Neural progenitor cell (in vitro differentiated cells): Measurements from ENCODE around the gene GJB6. TPM values are rescaled to one million over a fixed set of nuclear protein-coding genes. Genes with fewer than 3 reads are reported as not detected.
"Not testable (repeated sequence)": the region's sequence is repeated elsewhere in the genome, so short reads cannot be mapped to it uniquely, and the experiment has no call there.

ENCODE experiments used
- DNase-seq: peaks from one replicate; pipeline ENCODE4 v3.0.0-alpha.2; 2016; ENCODE audit warnings: low spot score
- H2AFZ ChIP-seq: fragments of 200-600 bp; sonication (generic); replicated peaks from 2 replicates; pipeline ENCODE4 v1.6.1; 2016; ENCODE audit warnings: antibody characterized with exemption
- H3F3A ChIP-seq: fragments of 200-600 bp; sonication (generic); 2 replicates; pipeline ENCODE4 v1.6.1; 2016; ENCODE audit warnings: antibody characterized with exemption, low read depth
- H3K27ac ChIP-seq: fragments of 200-600 bp; sonication (generic); 2 replicates; pipeline ENCODE4 v1.5.1; 2016; ENCODE audit warnings: mild to moderate bottlenecking
- H3K27me3 ChIP-seq: fragments of 200-600 bp; sonication (generic); 2 replicates; pipeline ENCODE4 v1.6.1; 2016; ENCODE audit warnings: mild to moderate bottlenecking, moderate library complexity
- H3K36me3 ChIP-seq: fragments of 200-600 bp; sonication (generic); 2 replicates; pipeline ENCODE4 v1.5.1; 2016
- H3K4me1 ChIP-seq: fragments of 200-600 bp; sonication (generic); 2 replicates; pipeline ENCODE4 v1.6.1; 2016; ENCODE audit warnings: mixed run types
- H3K4me2 ChIP-seq: fragments of 200-600 bp; sonication (generic); 2 replicates; pipeline ENCODE4 v1.6.1; 2016
- H3K4me3 ChIP-seq: fragments of 200-600 bp; sonication (generic); 2 replicates; pipeline ENCODE4 v1.5.1; 2016
- H3K79me2 ChIP-seq: fragments of 200-600 bp; sonication (generic); 2 replicates; pipeline ENCODE4 v1.6.1; 2016; ENCODE audit warnings: low read depth
- H3K9ac ChIP-seq: fragments of 200-600 bp; sonication (generic); 2 replicates; pipeline ENCODE4 v1.6.1; 2016
- H3K9me3 ChIP-seq: fragments of 200-600 bp; sonication (generic); 2 replicates; pipeline ENCODE4 v1.5.1; 2016; ENCODE audit warnings: low read depth
- H4K20me1 ChIP-seq: fragments of 200-600 bp; sonication (generic); 2 replicates; pipeline ENCODE4 v1.6.1; 2016; ENCODE audit warnings: low read depth
- H3K27ac Mint-ChIP-seq: 3 replicates; pipeline ENCODE4 v1.8.0; 2021; ENCODE audit warnings: mixed read lengths
- H3K27me3 Mint-ChIP-seq: 2 replicates; pipeline ENCODE4 v1.8.0; 2022; ENCODE audit warnings: low read depth, mild to moderate bottlenecking, inconsistent platforms, moderate library complexity, mixed read lengths; ENCODE audit not compliant: insufficient read depth
- H3K36me3 Mint-ChIP-seq: 3 replicates; pipeline ENCODE4 v1.8.0; 2021; ENCODE audit warnings: mixed read lengths
- H3K4me1 Mint-ChIP-seq: 3 replicates; pipeline ENCODE4 v1.8.0; 2021; ENCODE audit warnings: mixed read lengths
- H3K4me3 Mint-ChIP-seq: 3 replicates; pipeline ENCODE4 v1.8.0; 2021; ENCODE audit warnings: mild to moderate bottlenecking, moderate library complexity, mixed read lengths
- H3K9me3 Mint-ChIP-seq: 3 replicates; pipeline ENCODE4 v1.8.0; 2020; ENCODE audit warnings: mixed read lengths
- EZH2 ChIP-seq: fragments of 200-600 bp; sonication (generic); IDR thresholded peaks from 2 replicates; pipeline ENCODE4 v1.6.1; 2017; ENCODE audit warnings: antibody characterized with exemption, mild to moderate bottlenecking, moderate library complexity
- EZH2phosphoT487 ChIP-seq: fragments of 200-600 bp; sonication (generic); IDR thresholded peaks from 2 replicates; pipeline ENCODE4 v1.6.1; 2017; ENCODE audit warnings: antibody characterized with exemption
- total RNA-seq: library from RNA; depleted of rRNA; stranded (reverse); fragments of >200 nt; gene quantifications from 2 replicates; pipeline ENCODE4 v1.2.3, GENCODE V29; 2015; ENCODE audit warnings: low replicate concordance
- TF ChIP-seq, protein P1 (sequence below): fragments of 200-600 bp; sonication (generic); IDR thresholded peaks from 2 replicates; pipeline ENCODE4 v1.5.1; 2017; ENCODE audit warnings: antibody characterized with exemption, mild to moderate bottlenecking

The GJB6 gene
- total RNA-seq = not detected in 2 replicates

DNA sequence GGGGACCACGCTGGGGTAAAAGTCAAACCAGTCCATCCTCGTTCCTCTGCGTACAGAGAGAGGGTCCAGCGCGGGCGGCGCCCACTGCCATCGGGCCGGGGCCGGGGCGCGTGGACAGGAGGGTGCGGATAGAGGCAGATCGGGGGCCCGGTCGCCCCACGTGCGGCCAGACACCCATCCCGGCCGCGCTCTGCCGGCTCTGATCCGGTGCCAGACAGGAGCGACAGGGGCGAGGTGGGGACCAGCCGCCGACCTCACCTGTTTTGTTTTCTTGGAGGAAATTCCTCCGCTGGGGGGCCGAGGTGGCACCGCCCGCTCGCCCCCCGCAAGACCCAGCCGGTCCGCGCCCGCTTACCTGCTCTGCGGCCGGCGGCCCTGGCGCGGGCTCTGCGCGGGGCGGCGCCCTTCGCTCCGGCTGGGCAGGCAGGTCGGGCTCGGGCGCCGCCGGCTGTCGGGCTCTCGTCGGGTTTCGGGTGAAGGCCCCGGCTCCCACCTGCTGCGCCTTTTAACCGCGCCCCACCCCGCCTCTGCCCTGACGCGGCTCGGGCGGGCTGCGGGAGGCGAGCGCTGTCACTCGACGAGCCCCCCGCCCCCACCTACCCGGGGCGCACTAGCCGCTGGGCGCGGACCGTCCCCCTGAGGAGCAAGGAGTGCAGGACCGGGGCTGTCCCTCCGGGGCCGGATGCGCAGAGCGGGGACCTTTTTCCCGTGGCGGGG is at the start of gene GJB6:
Gene GJB6, minus strand, starts transcription at position 481 of the 717 bp plus-strand sequence. CDS start 8,839 bp downstream, outside the sequence.
- H3K27ac ChIP-seq = no peak within 1 kb of the TSS
- no peak within 1 kb of the TSS for H3K9ac ChIP-seq
- H3K27me3 Mint-ChIP-seq = peaks cover 46% of the 10 kb centered on the region
- no peaks in the 10 kb centered on the region for H3K9me3 ChIP-seq
- peaks cover 10% of the 10 kb centered on the region for H4K20me1 ChIP-seq
- H3K79me2 ChIP-seq = no peaks in the 10 kb centered on the region
- H3F3A ChIP-seq = peaks cover 5% of the 10 kb centered on the region
- H3K4me3 Mint-ChIP-seq = peak within 1 kb of the TSS; percentile 78
- no peaks in the 10 kb centered on the region for H3K36me3 ChIP-seq
- H3K4me1 Mint-ChIP-seq = peaks cover 4% of the 10 kb centered on the region
- H3K9me3 Mint-ChIP-seq = peaks cover 8% of the 10 kb centered on the region
- peak within 1 kb of the TSS; percentile 57 for H3K4me3 ChIP-seq
- peaks cover 84% of the 10 kb centered on the region for H3K27me3 ChIP-seq
- peak within 1 kb of the TSS; percentile 94 for H3K4me2 ChIP-seq
- H3K27ac Mint-ChIP-seq = no peak within 1 kb of the TSS
- peak within 1 kb of the TSS; percentile 54 for H2AFZ ChIP-seq
- TF ChIP-seq EZH2phosphoT487 (peak; percentile 96), EZH2 (peak; percentile 98)
- TF ChIP-seq, protein P1, sequence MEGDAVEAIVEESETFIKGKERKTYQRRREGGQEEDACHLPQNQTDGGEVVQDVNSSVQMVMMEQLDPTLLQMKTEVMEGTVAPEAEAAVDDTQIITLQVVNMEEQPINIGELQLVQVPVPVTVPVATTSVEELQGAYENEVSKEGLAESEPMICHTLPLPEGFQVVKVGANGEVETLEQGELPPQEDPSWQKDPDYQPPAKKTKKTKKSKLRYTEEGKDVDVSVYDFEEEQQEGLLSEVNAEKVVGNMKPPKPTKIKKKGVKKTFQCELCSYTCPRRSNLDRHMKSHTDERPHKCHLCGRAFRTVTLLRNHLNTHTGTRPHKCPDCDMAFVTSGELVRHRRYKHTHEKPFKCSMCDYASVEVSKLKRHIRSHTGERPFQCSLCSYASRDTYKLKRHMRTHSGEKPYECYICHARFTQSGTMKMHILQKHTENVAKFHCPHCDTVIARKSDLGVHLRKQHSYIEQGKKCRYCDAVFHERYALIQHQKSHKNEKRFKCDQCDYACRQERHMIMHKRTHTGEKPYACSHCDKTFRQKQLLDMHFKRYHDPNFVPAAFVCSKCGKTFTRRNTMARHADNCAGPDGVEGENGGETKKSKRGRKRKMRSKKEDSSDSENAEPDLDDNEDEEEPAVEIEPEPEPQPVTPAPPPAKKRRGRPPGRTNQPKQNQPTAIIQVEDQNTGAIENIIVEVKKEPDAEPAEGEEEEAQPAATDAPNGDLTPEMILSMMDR = peak; percentile 8
- no peaks in the 10 kb centered on the region for H3K36me3 Mint-ChIP-seq
- peak; percentile 82 for DNase-seq
- H3K4me1 ChIP-seq = peaks cover 12% of the 10 kb centered on the region

DNA sequence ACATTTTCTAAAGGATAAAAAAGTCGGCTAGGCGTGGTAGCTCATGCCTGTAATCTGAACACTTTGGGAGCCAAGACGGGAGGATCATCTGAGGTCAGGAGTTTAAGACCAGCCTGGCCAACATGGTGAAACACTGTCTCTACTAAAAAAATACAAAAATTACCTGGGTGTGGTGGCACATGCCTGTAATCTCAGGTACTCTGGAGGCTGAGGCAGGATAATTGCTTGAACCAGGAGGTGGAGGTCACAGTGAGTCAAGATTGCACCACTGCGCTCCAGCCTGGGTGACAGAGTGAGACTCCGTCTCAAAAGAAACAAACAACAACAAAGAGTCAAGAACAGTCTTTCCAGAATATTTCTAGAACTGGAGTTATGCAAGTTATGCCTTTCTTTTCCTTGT is 44.8 kb upstream of the GJB6 start:
- not testable (repeated sequence) for H3F3A ChIP-seq, H3K4me1 Mint-ChIP-seq, H3K9ac ChIP-seq, H3K27ac ChIP-seq, H3K4me1 ChIP-seq, H3K4me3 Mint-ChIP-seq, H3K79me2 ChIP-seq, H3K27me3 Mint-ChIP-seq, H2AFZ ChIP-seq, H3K36me3 ChIP-seq, H3K4me3 ChIP-seq, H3K9me3 Mint-ChIP-seq, H3K27ac Mint-ChIP-seq, H4K20me1 ChIP-seq, H3K27me3 ChIP-seq, H3K36me3 Mint-ChIP-seq, H3K9me3 ChIP-seq, DNase-seq, H3K4me2 ChIP-seq

DNA sequence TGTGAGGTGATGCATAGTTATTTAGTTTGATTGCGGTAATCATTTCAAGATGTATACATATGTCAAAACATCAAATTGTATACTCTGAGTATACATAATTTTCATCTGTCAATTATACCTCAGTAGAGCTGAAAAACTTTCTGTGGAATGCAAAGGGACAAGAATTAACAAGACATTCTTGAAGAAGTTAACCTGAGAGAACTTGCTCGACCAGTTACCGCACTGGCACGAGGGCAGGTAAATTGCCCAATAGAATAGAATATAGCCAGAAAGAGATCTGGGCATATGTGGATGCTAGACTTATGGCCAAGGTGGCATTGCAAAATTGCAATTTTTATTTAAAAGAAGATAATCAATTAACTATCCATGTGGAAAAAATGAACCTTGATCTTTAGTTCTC is 42.3 kb upstream of the GJB6 start:
- no peak overlapping the region for H3K27ac Mint-ChIP-seq
- TF ChIP-seq EZH2 (no peak), EZH2phosphoT487 (no peak)
- TF ChIP-seq, protein P1 = no peak

DNA sequence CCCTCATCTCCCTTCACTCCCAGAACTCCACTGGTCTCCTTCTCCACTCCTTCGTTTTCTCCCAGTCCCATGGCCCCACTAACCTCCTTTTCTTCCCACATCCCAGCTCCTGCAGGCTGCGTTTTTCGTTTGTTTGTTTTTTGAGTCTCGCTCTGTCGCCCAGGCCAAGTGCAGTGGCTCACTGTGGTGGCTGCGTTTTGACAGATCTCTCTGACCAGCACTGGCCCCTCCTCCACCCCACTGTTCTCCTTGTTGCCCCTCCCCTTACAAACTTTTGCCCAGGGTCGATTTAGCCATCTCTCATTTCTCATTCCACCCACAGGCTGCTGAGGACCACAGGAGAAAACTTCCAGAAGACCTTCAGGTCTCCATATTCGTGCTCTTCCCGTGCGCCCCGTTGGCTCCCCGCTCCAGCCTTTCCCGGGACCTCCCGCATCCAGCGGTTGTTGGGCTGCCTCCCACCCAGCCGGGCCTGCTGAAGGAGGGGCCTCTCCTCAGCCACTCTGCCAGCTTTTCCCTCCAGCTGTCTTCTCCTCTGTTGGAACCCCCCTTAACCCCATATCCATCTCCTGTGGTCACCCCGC is 40.6 kb upstream of the GJB6 start:
- H3K36me3 ChIP-seq = no peaks in the 10 kb centered on the region
- no peak overlapping the region for H3K4me2 ChIP-seq
- no peaks in the 10 kb centered on the region for H3K9me3 Mint-ChIP-seq
- no peaks in the 10 kb centered on the region for H3K9me3 ChIP-seq
- no peak for DNase-seq
- no peaks in the 10 kb centered on the region for H3K36me3 Mint-ChIP-seq
- no peaks in the 10 kb centered on the region for H3K79me2 ChIP-seq
- H3K27me3 ChIP-seq = no peaks in the 10 kb centered on the region
- H3K27me3 Mint-ChIP-seq = peaks cover 4% of the 10 kb centered on the region
- H3K4me3 ChIP-seq = no peak overlapping the region
- H3K4me1 ChIP-seq = no peaks in the 10 kb centered on the region
- H3F3A ChIP-seq = no peaks in the 10 kb centered on the region
- no peaks in the 10 kb centered on the region for H4K20me1 ChIP-seq
- TF ChIP-seq EZH2phosphoT487 (no peak), EZH2 (no peak)
- TF ChIP-seq, protein P1 = no peak
- no peak overlapping the region for H3K9ac ChIP-seq
- no peak overlapping the region for H2AFZ ChIP-seq
- H3K27ac ChIP-seq = no peak overlapping the region
- H3K4me3 Mint-ChIP-seq = no peak overlapping the region
- H3K27ac Mint-ChIP-seq = no peak overlapping the region
- H3K4me1 Mint-ChIP-seq = no peaks in the 10 kb centered on the region

More for the DNA sequence above, 42.3 kb upstream of the GJB6 start:
- no peak overlapping the region for H3K27ac ChIP-seq
- Mint-ChIP-seq H3K36me3 (no peaks in the 10 kb centered on the region), H3K4me1 (no peaks in the 10 kb centered on the region), H3K27me3 (peaks cover 4% of the 10 kb centered on the region), H3K9me3 (no peaks in the 10 kb centered on the region), H3K4me3 (no peak overlapping the region)
- no peaks in the 10 kb centered on the region for H4K20me1 ChIP-seq
- H3K4me2 ChIP-seq = no peak overlapping the region
- no peaks in the 10 kb centered on the region for H3F3A ChIP-seq
- no peak for DNase-seq
- no peaks in the 10 kb centered on the region for H3K9me3 ChIP-seq
- H2AFZ ChIP-seq = no peak overlapping the region
- H3K9ac ChIP-seq = no peak overlapping the region
- no peaks in the 10 kb centered on the region for H3K4me1 ChIP-seq
- H3K79me2 ChIP-seq = no peaks in the 10 kb centered on the region
- H3K36me3 ChIP-seq = no peaks in the 10 kb centered on the region
- H3K27me3 ChIP-seq = no peaks in the 10 kb centered on the region
- no peak overlapping the region for H3K4me3 ChIP-seq
